ENCODE results near the gene TAF8. TPM values are rescaled to one million over a fixed set of nuclear protein-coding genes. Genes with fewer than 3 reads are reported as not detected.

TAF8 gene
- total RNA-seq, 1 experiment from 2014 or later, result 20.8 TPM

DNA sequence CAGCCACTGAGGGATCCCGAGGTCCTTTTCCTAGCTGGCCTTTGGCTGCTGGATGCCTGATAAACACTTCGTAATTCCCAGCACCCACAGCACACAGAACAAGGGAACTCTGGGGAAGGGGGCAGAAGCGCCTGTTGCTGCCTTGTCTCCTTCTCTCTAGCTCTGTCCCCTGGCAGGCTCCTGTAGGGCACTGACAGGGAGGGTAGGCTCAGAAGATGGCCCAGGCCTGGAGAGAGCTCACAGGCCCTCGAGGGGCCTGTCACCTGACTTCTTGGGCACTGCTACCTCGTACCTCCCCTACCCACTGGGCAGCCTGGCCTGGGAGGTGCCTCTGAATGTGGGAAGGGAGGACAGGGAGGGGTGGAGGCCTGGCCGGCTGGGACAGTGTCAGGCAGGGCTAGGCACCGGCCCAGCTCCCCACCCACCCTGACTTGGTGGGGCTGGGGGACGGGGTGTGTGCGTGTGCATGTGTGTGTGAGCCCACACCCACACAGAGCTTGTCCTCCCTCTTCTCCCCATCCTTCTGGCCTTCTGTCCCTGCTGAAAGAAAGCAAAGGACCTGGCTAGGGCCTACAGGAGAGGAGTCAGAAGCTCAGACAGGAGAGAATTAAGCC lies 74.0 kb downstream of the TAF8 start:
- Histone ChIP-seq H3K9me3 (no peaks in the 10 kb centered on the region), H3K27me3 (no peaks in the 10 kb centered on the region), H3K4me3 (no peak overlapping the region), H3K36me3 (no peaks in the 10 kb centered on the region)
- DNase-seq, result no peak

DNA sequence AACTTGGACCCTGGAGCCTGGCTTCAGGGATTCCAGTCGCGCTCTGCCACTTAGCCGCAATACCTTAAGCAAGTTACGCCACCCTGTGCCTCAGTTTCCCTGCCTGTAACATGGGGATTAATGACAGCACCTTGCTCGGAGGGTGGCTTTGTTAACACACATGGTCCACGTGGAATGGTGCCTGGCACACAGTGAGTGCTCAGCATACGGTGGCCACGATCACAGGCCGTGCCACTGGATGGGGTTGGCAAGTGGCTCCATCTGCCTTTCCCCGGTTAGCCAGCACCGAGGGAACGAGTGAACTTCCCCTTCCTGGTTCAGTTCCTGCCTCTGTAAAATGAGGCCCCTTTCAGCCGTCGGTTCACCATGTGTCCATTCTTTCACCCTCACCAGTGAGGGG lies 74.9 kb downstream of the TAF8 start:
- no peaks in the 10 kb centered on the region for H3K9me3 ChIP-seq
- DNase-seq, result no peak
- H3K36me3 ChIP-seq, result no peaks in the 10 kb centered on the region
- H3K27me3 ChIP-seq, result no peaks in the 10 kb centered on the region
- H3K4me3 ChIP-seq, result no peak overlapping the region

GRCh38 chr6:42125663-42126062 lies 75.3 kb downstream of the TAF8 start:
- H3K27me3 ChIP-seq, result no peaks in the 10 kb centered on the region
- no peaks in the 10 kb centered on the region for H3K36me3 ChIP-seq
- DNase-seq, result no peak
- no peaks in the 10 kb centered on the region for H3K9me3 ChIP-seq
- H3K4me3 ChIP-seq, result no peak overlapping the region

- no peak for DNase-seq
- Histone ChIP-seq H3K36me3 (no peaks in the 10 kb centered on the region), H3K4me3 (no peak overlapping the region), H3K9me3 (no peaks in the 10 kb centered on the region), H3K27me3 (no peaks in the 10 kb centered on the region)
These were observed 78.4 kb downstream of the TAF8 start for GRCh38 chr6:42128460-42129359.

DNA sequence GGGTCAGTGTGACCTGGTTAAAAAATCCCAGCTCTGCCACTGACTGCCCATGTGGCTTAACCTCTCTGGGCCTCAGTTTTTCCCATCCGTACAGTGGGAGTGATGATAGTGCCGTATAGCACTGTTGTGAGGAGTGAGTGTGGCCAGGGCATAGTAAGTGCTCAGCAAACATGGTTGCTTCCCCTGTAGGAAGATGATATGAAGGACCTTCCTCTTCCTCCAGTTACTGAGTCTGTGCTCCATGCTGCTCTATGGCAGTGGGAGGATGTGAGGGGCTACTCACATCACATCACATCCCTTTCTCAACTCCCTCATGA lies 79.0 kb downstream of the TAF8 start:
- Histone ChIP-seq H3K9me3 (no peaks in the 10 kb centered on the region), H3K4me3 (no peak overlapping the region), H3K36me3 (no peaks in the 10 kb centered on the region), H3K27me3 (no peaks in the 10 kb centered on the region)
- DNase-seq, result no peak

GRCh38 chr6:42131531-42131930 lies 81.2 kb downstream of the TAF8 start:
- H3K27me3 ChIP-seq, result no peaks in the 10 kb centered on the region
- DNase-seq, result peak; percentile 64
- H3K9me3 ChIP-seq, result no peaks in the 10 kb centered on the region
- no peak overlapping the region for H3K4me3 ChIP-seq
- no peaks in the 10 kb centered on the region for H3K36me3 ChIP-seq

GRCh38 chr6:42133926-42134325 lies 83.6 kb downstream of the TAF8 start:
- H3K4me3 ChIP-seq, result no peak overlapping the region
- H3K27me3 ChIP-seq, result no peaks in the 10 kb centered on the region
- DNase-seq, result no peak
- no peaks in the 10 kb centered on the region for H3K36me3 ChIP-seq
- H3K9me3 ChIP-seq, result no peaks in the 10 kb centered on the region

- no peak for DNase-seq
- H3K27me3 ChIP-seq, result no peaks in the 10 kb centered on the region
- no peaks in the 10 kb centered on the region for H3K9me3 ChIP-seq
- no peak overlapping the region for H3K4me3 ChIP-seq
- no peaks in the 10 kb centered on the region for H3K36me3 ChIP-seq
These were observed 84.8 kb downstream of the TAF8 start for GRCh38 chr6:42135161-42135560.

- Histone ChIP-seq H3K9me3 (no peaks in the 10 kb centered on the region), H3K36me3 (no peaks in the 10 kb centered on the region), H3K27me3 (no peaks in the 10 kb centered on the region), H3K4me3 (no peak overlapping the region)
- DNase-seq, result no peak
These were observed 85.4 kb downstream of the TAF8 start for GRCh38 chr6:42135722-42136121.

GRCh38 chr6:42136508-42137193 lies 86.3 kb downstream of the TAF8 start:
- Histone ChIP-seq H3K9me3 (no peaks in the 10 kb centered on the region), H3K36me3 (no peaks in the 10 kb centered on the region), H3K27me3 (no peaks in the 10 kb centered on the region), H3K4me3 (no peak overlapping the region)
- DNase-seq, result peak; percentile 28

Other genes starting within 250 kb of the TAF8 start
- gene USP49, start 155.1 kb upstream of the TAF8 start, total RNA-seq (2014; rRNA removed; shearing (Covaris generic); ENCODE audit: low replicate concordance), result 1.1 and 1.3 TPM in 2 replicates
- 7.7 and 13.7 TPM in 2 replicates for gene MED20, start 129.4 kb upstream of the TAF8 start, total RNA-seq (2014; rRNA removed; shearing (Covaris generic); ENCODE audit: low replicate concordance)
- gene BYSL, start 129.0 kb upstream of the TAF8 start, total RNA-seq (2014; rRNA removed; shearing (Covaris generic); ENCODE audit: low replicate concordance), result 34.0 and 64.8 TPM in 2 replicates
- gene CCND3, start 108.7 kb upstream of the TAF8 start, total RNA-seq (2014; rRNA removed; shearing (Covaris generic); ENCODE audit: low replicate concordance), result 7.5 and 29.8 TPM in 2 replicates
- gene C6orf132, start 92.1 kb downstream of the TAF8 start, total RNA-seq (2014; rRNA removed; shearing (Covaris generic); ENCODE audit: low replicate concordance), result 0.07 and 0.17 TPM in 2 replicates
- gene GUCA1A, start 122.8 kb downstream of the TAF8 start, total RNA-seq (2014; rRNA removed; shearing (Covaris generic); ENCODE audit: low replicate concordance), result not detected in 2 replicates
- not detected in 2 replicates for gene GUCA1B, start 144.4 kb downstream of the TAF8 start, total RNA-seq (2014; rRNA removed; shearing (Covaris generic); ENCODE audit: low replicate concordance)
- 61.9 and 65.5 TPM in 2 replicates for gene MRPS10, start 167.3 kb downstream of the TAF8 start, total RNA-seq (2014; rRNA removed; shearing (Covaris generic); ENCODE audit: low replicate concordance)